GM06990 (cell line): ENCODE results near the gene ATP1A3.
A peak's percentile ranks its signal among the peaks of the same experiment; 100 is the strongest.
"Not testable (repeated sequence)": the region's sequence is repeated elsewhere in the genome, so short reads cannot be mapped to it uniquely, and the experiment has no call there.

ENCODE experiments used
- DNase-seq: peaks from one replicate; pipeline ENCODE4 v3.0.0-alpha.2; 2011; ENCODE audit not compliant: insufficient read length; ENCODE audit errors: extremely low read depth
- H3K27me3 ChIP-seq: replicated peaks from 2 replicates; pipeline ENCODE4 v1.6.0; 2011; ENCODE audit warnings: low read length; ENCODE audit not compliant: control insufficient read depth, insufficient read depth
- H3K36me3 ChIP-seq: 2 replicates; pipeline ENCODE4 v1.5.1; 2011; ENCODE audit warnings: low read length; ENCODE audit not compliant: control insufficient read depth, insufficient read depth
- H3K4me3 ChIP-seq: replicated peaks from 2 replicates; pipeline ENCODE4 v1.5.1; 2011; ENCODE audit warnings: low read depth, mild to moderate bottlenecking, control low read depth, low read length
- CTCF ChIP-seq: IDR thresholded peaks from 2 replicates; pipeline ENCODE4 v1.5.1; 2011; ENCODE audit warnings: low read length, control low read depth, mild to moderate bottlenecking, inconsistent platforms; ENCODE audit not compliant: insufficient read depth, poor library complexity, severe bottlenecking

ATP1A3 gene

GRCh38 chr19:41941410-41942202 is 52.4 kb downstream of the ATP1A3 start:
- DNase-seq, result no peak
- Histone ChIP-seq H3K4me3 (peak overlapping the region; percentile 8), H3K27me3 (no peaks in the 10 kb centered on the region), H3K36me3 (no peaks in the 10 kb centered on the region)
- no peak for TF ChIP-seq CTCF

GRCh38 chr19:41940731-41941409 is 53.2 kb downstream of the ATP1A3 start:
- Histone ChIP-seq H3K36me3 (no peaks in the 10 kb centered on the region), H3K27me3 (no peaks in the 10 kb centered on the region), H3K4me3 (peak overlapping the region; percentile 67)
- DNase-seq, result no peak
- no peak for TF ChIP-seq CTCF

- H3K36me3 ChIP-seq, result no peaks in the 10 kb centered on the region
- no peak for TF ChIP-seq CTCF
- H3K4me3 ChIP-seq, result peak overlapping the region; percentile 67
- no peaks in the 10 kb centered on the region for H3K27me3 ChIP-seq
- peak; percentile 65 for DNase-seq
Observed at GRCh38 chr19:41939861-41940730, 53.9 kb downstream of the ATP1A3 start.

GRCh38 chr19:41939209-41939608 is 54.8 kb downstream of the ATP1A3 start:
- H3K27me3 ChIP-seq, H3K4me3 ChIP-seq, H3K36me3 ChIP-seq, DNase-seq: not testable (repeated sequence)

GRCh38 chr19:41937525-41938468 is 56.2 kb downstream of the ATP1A3 start:
- no peak for DNase-seq
- Histone ChIP-seq H3K4me3 (no peak overlapping the region), H3K36me3 (no peaks in the 10 kb centered on the region), H3K27me3 (no peaks in the 10 kb centered on the region; the same call in 1 of the 2 replicates)
- TF ChIP-seq CTCF, result peak; percentile 6
